ENCODE data around the gene FAM81A. TPM values are rescaled to one million over a fixed set of nuclear protein-coding genes. Genes with fewer than 3 reads are reported as not detected.
A peak's percentile ranks its signal among the peaks of the same experiment; 100 is the strongest.

The FAM81A gene
- total RNA-seq, 4 donors from 2014 or later: 0.27 to 14.3 (median 2.4) TPM

DNA sequence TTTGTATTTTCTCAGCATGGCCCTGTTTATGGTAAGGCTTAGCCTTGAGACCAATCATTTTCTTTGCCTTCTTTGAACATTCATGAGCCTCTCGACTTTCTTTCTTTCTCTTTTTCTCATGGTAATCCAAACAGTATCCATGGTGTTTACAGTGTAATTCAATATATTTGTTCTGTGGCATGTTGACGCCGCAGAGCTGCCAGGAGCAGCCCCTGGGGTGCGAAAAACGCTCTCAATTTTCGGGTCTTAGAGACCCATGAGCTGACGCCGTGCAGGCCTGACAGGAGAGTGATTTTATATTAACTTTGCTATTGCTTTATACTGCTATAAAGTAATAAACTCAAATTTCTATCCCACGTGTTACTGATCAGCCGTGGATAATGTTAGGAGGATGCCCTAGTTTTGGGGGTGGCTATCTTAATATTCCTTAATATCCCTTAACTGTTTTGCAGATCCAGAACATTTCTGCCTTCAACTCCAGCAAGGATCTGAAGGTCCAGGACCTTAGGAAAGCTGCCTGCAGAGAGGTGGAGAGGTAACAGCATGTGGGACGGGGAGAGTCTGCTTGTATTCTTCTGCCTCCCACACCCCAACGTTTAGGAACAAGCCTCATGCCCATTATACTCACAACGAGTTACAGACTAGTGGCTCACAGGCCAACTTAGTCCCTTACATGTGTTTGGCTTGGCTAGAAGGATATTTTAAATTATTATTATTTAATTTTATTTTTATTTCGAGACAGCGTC is 36.0 kb upstream of the FAM81A start:
- TF ChIP-seq POLR2A (IDR thresholded peaks at IDR 0.05): no peak
- TF ChIP-seq, protein P1, sequence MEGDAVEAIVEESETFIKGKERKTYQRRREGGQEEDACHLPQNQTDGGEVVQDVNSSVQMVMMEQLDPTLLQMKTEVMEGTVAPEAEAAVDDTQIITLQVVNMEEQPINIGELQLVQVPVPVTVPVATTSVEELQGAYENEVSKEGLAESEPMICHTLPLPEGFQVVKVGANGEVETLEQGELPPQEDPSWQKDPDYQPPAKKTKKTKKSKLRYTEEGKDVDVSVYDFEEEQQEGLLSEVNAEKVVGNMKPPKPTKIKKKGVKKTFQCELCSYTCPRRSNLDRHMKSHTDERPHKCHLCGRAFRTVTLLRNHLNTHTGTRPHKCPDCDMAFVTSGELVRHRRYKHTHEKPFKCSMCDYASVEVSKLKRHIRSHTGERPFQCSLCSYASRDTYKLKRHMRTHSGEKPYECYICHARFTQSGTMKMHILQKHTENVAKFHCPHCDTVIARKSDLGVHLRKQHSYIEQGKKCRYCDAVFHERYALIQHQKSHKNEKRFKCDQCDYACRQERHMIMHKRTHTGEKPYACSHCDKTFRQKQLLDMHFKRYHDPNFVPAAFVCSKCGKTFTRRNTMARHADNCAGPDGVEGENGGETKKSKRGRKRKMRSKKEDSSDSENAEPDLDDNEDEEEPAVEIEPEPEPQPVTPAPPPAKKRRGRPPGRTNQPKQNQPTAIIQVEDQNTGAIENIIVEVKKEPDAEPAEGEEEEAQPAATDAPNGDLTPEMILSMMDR (IDR thresholded peaks at IDR 0.05): no peak
- intact Hi-C loops (cut with DNase I): no loop called here

GRCh38 chr15:59405079-59405478 is 32.9 kb upstream of the FAM81A start:
- H3K27ac ChIP-seq: no peak overlapping the region
- no peaks in the 10 kb centered on the region for H3K9me3 ChIP-seq
- peaks cover 0 to 1% of the 10 kb centered on the region in 2 donors for H3K4me1 ChIP-seq
- H3K27me3 ChIP-seq: no peaks in the 10 kb centered on the region
- intact Hi-C loops (cut with DNase I): no loop called here
- 75 to 76% methylated on average over 7 of the region's 7 CpGs for WGBS, 2 donors
- no peak for DNase-seq
- H3K36me3 ChIP-seq: no peaks in the 10 kb centered on the region
- no peak overlapping the region for H3K4me3 ChIP-seq (replicated peaks in 1 of 3)
- TF ChIP-seq, protein P1 (IDR thresholded peaks at IDR 0.05): no peak
- no peak for TF ChIP-seq POLR2A (IDR thresholded peaks at IDR 0.05)

More for the DNA sequence above, 36.0 kb upstream of the FAM81A start:
- Histone ChIP-seq H3K4me3 (replicated peaks in 1 of 3) (no peak overlapping the region), H3K36me3 (no peaks in the 10 kb centered on the region), H3K4me1 (peaks cover 0 to 8% of the 10 kb centered on the region in 2 donors), H3K27ac (no peak overlapping the region), H3K27me3 (no peaks in the 10 kb centered on the region), H3K9me3 (no peaks in the 10 kb centered on the region)
- WGBS, 2 donors: 75 to 76% methylated on average over 15 of the region's 15 CpGs
- DNase-seq: no peak

GRCh38 chr15:59406446-59406845 is 31.5 kb upstream of the FAM81A start:
- Histone ChIP-seq H3K36me3 (no peaks in the 10 kb centered on the region), H3K4me3 (replicated peaks in 1 of 3) (no peak overlapping the region), H3K9me3 (no peaks in the 10 kb centered on the region), H3K27ac (no peak overlapping the region), H3K4me1 (peaks cover 0 to 6% of the 10 kb centered on the region in 2 donors), H3K27me3 (no peaks in the 10 kb centered on the region)
- TF ChIP-seq, protein P1 (IDR thresholded peaks at IDR 0.05): no peak
- TF ChIP-seq POLR2A (IDR thresholded peaks at IDR 0.05): no peak
- DNase-seq: no peak
- WGBS, 2 donors: 51 to 75% methylated on average over 3 of the region's 3 CpGs
- intact Hi-C loops (cut with DNase I): no loop called here

- no peak for DNase-seq
- Histone ChIP-seq H3K27me3 (no peaks in the 10 kb centered on the region), H3K4me1 (peaks cover 0 to 19% of the 10 kb centered on the region in 2 donors), H3K36me3 (no peaks in the 10 kb centered on the region), H3K9me3 (no peaks in the 10 kb centered on the region), H3K27ac (no peak overlapping the region), H3K4me3 (replicated peaks in 1 of 3) (no peak overlapping the region)
- TF ChIP-seq POLR2A (IDR thresholded peaks at IDR 0.05): no peak
- TF ChIP-seq, protein P1 (IDR thresholded peaks at IDR 0.05): no peak
- intact Hi-C loops (cut with DNase I): no loop called here
- WGBS, 2 donors: 81 to 83% methylated on average over 5 of the region's 5 CpGs
Observed at GRCh38 chr15:59407946-59408345, 30.0 kb upstream of the FAM81A start.

GRCh38 chr15:59410391-59410896 is 27.5 kb upstream of the FAM81A start:
- TF ChIP-seq, protein P1 (IDR thresholded peaks at IDR 0.05): no peak
- TF ChIP-seq POLR2A (IDR thresholded peaks at IDR 0.05): no peak
- no peaks in the 10 kb centered on the region for H3K36me3 ChIP-seq
- no peaks in the 10 kb centered on the region for H3K9me3 ChIP-seq
- no peaks in the 10 kb centered on the region for H3K27me3 ChIP-seq
- intact Hi-C loops (cut with DNase I): no loop called here
- WGBS, 2 donors: 17 to 21% methylated on average over 2 of the region's 2 CpGs
- H3K4me1 ChIP-seq: peaks cover 0 to 20% of the 10 kb centered on the region in 2 donors
- H3K27ac ChIP-seq: no peak overlapping the region
- H3K4me3 ChIP-seq (replicated peaks in 1 of 3): no peak overlapping the region
- DNase-seq: peak; percentile 9 to 12

Data from thyroid gland (tissue), 4 donors.